GM19395 (cell line): ENCODE results near the gene NUP133.

ENCODE experiments used
- ATAC-seq: cut with Tn5 transposase; IDR thresholded peaks from one replicate; pipeline ENCODE4 v1.9.1; 2021; ENCODE audit warnings: mild to moderate bottlenecking, moderate library complexity; ENCODE audit not compliant: unreplicated experiment

The NUP133 gene

DNA sequence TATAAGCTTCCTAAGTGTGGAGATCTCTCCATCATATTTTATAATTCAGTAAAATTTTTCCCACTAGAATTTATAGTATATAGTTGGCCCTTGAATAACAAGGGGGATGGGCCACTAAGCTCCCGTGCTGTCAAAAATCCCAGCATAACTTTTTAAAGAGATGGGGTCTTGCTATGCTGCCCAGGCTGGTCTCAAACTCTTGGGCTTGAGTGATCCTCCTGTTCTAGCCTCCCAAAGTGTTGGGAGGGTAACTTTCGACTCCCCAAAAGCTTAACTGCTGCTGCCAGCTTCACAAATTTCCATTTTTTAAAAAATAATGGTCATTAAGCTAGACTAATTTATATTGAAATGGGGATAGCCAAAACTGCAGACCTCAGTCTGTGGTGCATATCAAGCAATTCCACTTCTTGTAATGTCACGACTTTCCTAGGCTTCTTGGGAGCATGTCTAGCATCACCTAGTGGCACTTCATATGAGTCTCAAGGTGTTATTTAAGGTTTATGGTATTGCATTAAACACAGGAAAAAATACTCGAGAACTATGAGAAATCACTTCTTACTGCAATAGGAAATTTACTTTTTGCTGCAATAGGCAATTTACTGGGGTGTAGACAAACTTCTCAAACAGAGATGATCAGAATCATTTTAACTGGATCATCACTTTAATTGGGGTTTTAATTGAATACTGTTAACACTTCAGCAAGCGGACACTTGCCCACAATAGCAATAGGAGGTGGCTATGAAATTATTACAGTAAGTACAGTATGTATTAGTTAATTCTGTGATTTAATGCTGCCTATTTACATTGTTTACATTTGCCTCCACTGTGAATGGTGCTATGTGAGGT is 55.0 kb downstream of the NUP133 start:
- no peak for ATAC-seq

DNA sequence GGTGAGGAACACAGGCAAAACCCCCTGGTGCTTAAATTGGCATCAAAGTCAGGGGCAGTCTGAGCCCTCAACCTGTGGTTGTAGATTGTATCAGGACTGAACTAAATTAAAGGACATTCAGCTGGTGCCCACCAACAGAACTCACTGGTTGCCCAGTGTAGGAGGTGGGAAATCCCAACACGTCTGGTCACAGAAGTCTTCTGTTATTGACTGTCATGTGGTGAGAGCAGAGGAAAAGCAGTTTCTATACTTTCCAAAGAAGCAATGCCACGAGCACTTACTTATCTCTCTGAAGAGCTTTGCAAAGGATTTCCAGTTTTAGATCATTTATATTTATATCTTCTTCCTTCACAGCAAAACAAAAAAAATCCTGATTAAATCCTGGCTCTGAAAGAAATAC is 59.3 kb downstream of the NUP133 start:
- ATAC-seq: no peak

GRCh38 chr1:229448354-229448753 is 59.8 kb downstream of the NUP133 start:
- no peak for ATAC-seq

DNA sequence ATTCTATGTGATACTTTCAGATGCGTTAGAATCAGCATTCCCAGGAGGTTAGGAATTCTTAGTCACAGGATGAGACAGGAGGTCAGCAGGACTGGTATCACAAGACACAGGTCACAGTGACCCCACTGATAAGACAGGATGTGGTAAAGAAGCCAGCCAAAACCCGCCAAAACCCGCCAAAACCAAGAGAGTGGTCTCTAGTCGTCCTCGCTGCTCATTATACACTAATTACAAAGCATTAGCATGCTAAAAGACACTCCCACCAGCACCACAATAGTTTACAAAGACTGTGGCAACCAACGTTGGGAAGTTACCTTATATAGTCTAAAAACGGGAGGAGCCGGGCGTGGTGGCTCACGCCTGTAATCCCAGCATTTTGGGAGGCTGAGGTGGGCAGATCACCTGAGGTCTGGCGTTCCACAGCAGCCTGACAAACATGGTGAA is 60.3 kb downstream of the NUP133 start:
- ATAC-seq: no peak

GRCh38 chr1:229445828-229446227 is 62.3 kb downstream of the NUP133 start:
- no peak for ATAC-seq

- ATAC-seq: peak; percentile 98
Observed at GRCh38 chr1:229440851-229441537, 67.1 kb downstream of the NUP133 start.

- no peak for ATAC-seq
Observed at GRCh38 chr1:229438021-229438420, 70.1 kb downstream of the NUP133 start.

GRCh38 chr1:229437443-229437842 is 70.7 kb downstream of the NUP133 start:
- ATAC-seq: no peak

GRCh38 chr1:229436201-229436600 is 71.9 kb downstream of the NUP133 start:
- no peak for ATAC-seq

DNA sequence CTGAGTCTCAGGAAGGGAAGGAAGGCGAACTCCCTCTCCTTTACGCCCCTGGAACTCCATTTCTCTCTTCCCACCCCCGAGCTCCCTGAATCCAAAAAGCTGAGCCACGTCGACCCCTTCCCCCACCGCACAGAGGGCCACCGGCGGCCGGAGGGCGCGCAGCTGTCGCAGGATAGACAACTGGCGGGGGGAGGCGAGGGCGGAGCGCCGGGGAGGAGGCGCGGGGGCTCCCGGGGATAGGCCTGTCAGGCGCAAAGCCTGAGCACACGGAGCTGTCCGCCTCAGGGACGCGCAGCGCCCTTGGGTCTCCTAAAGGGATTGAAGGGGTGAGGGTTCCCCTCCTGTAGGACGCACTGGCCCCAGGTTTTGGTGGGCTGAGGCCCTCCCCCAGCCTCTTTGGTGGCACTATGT is 73.5 kb downstream of the NUP133 start:
- ATAC-seq: no peak

GRCh38 chr1:229434005-229434640 is 74.0 kb downstream of the NUP133 start, which contains the start of gene ACTA1:
ACTA1 (minus strand) TSS chr1:229434094; CDS start chr1:229433115, 979 bp downstream.
- ATAC-seq: no peak

GRCh38 chr1:229433364-229434004 is 74.7 kb downstream of the NUP133 start:
- no peak for ATAC-seq

GRCh38 chr1:229432905-229433304 is 75.2 kb downstream of the NUP133 start:
- ATAC-seq: no peak

DNA sequence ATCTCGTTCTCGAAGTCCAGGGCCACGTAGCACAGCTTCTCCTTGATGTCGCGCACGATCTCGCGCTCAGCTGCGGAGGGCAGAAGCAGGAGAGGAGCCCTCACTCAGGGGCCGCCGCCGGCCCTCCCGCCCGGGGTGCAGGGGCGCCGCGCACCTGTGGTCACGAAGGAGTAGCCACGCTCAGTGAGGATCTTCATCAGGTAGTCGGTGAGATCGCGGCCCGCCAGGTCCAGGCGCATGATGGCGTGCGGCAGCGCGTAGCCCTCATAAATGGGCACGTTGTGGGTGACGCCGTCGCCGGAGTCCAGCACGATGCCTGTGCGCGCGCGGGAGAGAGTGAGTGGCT is 76.1 kb downstream of the NUP133 start:
- ATAC-seq: no peak

GRCh38 chr1:229431284-229432115 is 76.6 kb downstream of the NUP133 start:
- no peak for ATAC-seq

GRCh38 chr1:229430761-229431283 is 77.3 kb downstream of the NUP133 start:
- ATAC-seq: no peak

GRCh38 chr1:229428256-229428655 is 79.9 kb downstream of the NUP133 start:
- ATAC-seq: no peak

DNA sequence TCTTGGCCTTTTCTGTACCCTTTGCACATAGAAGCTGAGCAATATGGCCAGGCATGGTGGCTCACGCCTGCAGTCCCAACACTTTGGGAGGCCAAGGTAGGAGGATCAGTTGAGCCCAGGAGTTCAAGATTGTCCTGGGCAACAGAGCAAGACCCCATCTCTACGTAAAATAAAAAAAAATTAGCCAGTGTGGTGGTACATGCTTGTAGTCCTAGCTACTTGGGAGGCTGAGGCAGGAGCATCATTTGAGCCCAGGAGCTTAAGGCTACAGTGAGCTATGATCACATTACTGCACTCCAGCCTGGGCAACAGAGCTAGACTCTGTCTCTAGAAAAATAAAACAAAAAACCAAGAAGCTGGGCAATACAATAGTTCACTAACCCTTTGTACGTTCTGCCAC is 80.6 kb downstream of the NUP133 start:
- ATAC-seq: no peak

DNA sequence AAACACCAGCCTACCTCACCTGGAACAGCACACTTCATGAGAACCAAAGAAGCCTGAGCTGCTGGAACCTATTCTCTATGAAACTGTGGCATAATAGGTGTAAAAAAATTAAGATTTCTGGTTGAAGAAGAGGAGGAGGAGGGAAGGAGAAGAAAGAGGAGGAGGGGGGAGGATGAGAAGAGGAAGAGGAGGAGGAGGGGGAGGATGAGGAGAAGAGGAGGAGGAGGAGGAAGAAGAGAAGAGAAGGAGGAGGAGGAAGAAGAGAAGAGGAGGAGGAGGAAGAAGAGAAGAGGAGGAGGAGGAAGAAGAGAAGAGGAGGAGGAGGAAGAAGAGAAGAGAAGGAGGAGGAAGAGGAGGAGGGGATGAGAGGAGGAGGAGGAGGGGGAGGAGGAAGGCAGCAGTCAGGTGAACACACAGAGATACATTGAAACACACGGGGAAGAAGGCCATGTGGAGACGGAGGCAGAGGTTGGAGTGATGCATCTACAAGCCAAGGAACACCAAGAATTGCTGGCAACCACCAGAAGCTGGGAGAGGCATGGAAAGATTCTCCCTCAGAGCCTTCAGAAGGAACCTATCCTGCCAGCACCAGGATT is 82.5 kb downstream of the NUP133 start:
- no peak for ATAC-seq

DNA sequence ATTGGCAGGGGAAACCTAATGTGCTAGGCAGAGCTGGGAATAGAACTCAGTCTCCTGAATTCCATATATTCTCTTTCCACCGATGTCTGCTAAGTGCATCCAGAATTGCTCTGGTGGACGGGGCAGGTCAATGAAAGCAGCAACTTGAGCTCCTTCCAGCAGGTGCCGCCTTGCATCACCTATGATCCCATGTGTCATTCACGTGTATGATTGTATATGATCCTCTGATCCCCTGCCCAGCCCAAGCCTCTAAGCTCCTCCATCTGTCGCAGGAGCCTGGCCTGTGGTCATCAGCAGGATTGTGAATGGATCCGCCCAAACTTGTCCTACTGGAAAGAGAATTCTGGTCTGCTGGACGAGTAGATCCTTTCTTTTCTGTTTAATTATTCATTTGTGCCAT is 87.4 kb downstream of the NUP133 start:
- ATAC-seq: no peak
